OCI-LY3 (cell line): ENCODE measurements around the gene NAPA.

Experiments
- H2AFZ ChIP-seq: fragments of 200-600, 300-600 bp; shearing (Covaris generic); 2 replicates; pipeline ENCODE4 v1.6.0; 2014; ENCODE audit warnings: antibody characterized with exemption, low read depth, low read length
- H3K27ac ChIP-seq: fragments of 200-600, 300-600 bp; sonication (generic); 2 replicates; pipeline ENCODE4 v1.5.1; 2014; ENCODE audit warnings: mild to moderate bottlenecking, low read length, moderate library complexity, mixed read lengths
- H3K27me3 ChIP-seq: fragments of 200-600, 300-600 bp; sonication (generic); 2 replicates; pipeline ENCODE4 v1.6.1; 2014; ENCODE audit warnings: low read depth, low read length, mixed read lengths
- H3K36me3 ChIP-seq: fragments of 200-600, 300-600 bp; sonication (generic); replicated peaks from 2 replicates; pipeline ENCODE3; 2014; ENCODE audit warnings: low read depth, low read length, mixed read lengths
- H3K4me1 ChIP-seq: fragments of 300-600, 200-600 bp; sonication (generic); 2 replicates; pipeline ENCODE4 v1.6.1; 2014; ENCODE audit warnings: low read length, mixed read lengths
- H3K4me2 ChIP-seq: fragments of 200-600, 300-600 bp; sonication (generic); 2 replicates; pipeline ENCODE4 v1.6.1; 2014; ENCODE audit warnings: low read length, mixed read lengths
- H3K4me3 ChIP-seq: fragments of 300-600, 200-600 bp; sonication (generic); 2 replicates; pipeline ENCODE4 v1.5.1; 2014; ENCODE audit warnings: antibody characterized with exemption, mild to moderate bottlenecking, low read length, moderate library complexity
- H3K79me2 ChIP-seq: fragments of 300-600, 200-600 bp; shearing (Covaris generic); 2 replicates; pipeline ENCODE4 v1.6.1; 2014; ENCODE audit warnings: mild to moderate bottlenecking, low read length, mixed read lengths
- H3K9ac ChIP-seq: fragments of 300-600, 200-600 bp; shearing (Covaris generic); 2 replicates; pipeline ENCODE4 v1.6.0; 2014; ENCODE audit warnings: mild to moderate bottlenecking, low read length, moderate library complexity
- H3K9me3 ChIP-seq: fragments of 200-600, 300-600 bp; shearing (Covaris generic); 2 replicates; pipeline ENCODE4 v1.6.1; 2014; ENCODE audit warnings: low read length, mixed read lengths; ENCODE audit not compliant: insufficient read depth
- H4K20me1 ChIP-seq: fragments of 200-600, 300-600 bp; sonication (generic); 2 replicates; pipeline ENCODE4 v1.6.1; 2016; ENCODE audit warnings: low read length, mixed read lengths; ENCODE audit not compliant: insufficient read depth
- CTCF ChIP-seq: fragments of 200-600, 300-600 bp; sonication (generic); IDR thresholded peaks from 2 replicates; pipeline ENCODE4 v1.5.1; 2014; ENCODE audit warnings: antibody characterized with exemption, low read length, low read depth
- EZH2phosphoT487 ChIP-seq: fragments of 200-600 bp; shearing (Covaris generic); IDR thresholded peaks from 2 replicates; pipeline ENCODE4 v1.6.1; 2018; ENCODE audit warnings: antibody characterized with exemption, mixed run types, low read depth

Gene NAPA

GRCh38 chr19:47523473-47523872 lies 8.6 kb upstream of the NAPA start:
- no peak overlapping the region for H2AFZ ChIP-seq
- no peaks in the 10 kb centered on the region for H4K20me1 ChIP-seq
- H3K4me3 ChIP-seq = no peak overlapping the region
- H3K4me2 ChIP-seq = no peak overlapping the region
- H3K36me3 ChIP-seq = no peaks in the 10 kb centered on the region
- peaks cover 9% of the 10 kb centered on the region for H3K4me1 ChIP-seq
- H3K9me3 ChIP-seq = no peaks in the 10 kb centered on the region
- H3K27me3 ChIP-seq = peaks cover 55% of the 10 kb centered on the region
- no peak overlapping the region for H3K27ac ChIP-seq
- no peaks in the 10 kb centered on the region for H3K79me2 ChIP-seq
- H3K9ac ChIP-seq = no peak overlapping the region
- TF ChIP-seq EZH2phosphoT487 = no peak
- TF ChIP-seq CTCF = no peak

GRCh38 chr19:47521473-47522180 lies 6.8 kb upstream of the NAPA start:
- no peak for TF ChIP-seq EZH2phosphoT487
- TF ChIP-seq CTCF = no peak
- H3K36me3 ChIP-seq = no peaks in the 10 kb centered on the region

GRCh38 chr19:47520839-47521238 lies 6.0 kb upstream of the NAPA start:
- Histone ChIP-seq H3K27me3 (peaks cover 65% of the 10 kb centered on the region), H4K20me1 (no peaks in the 10 kb centered on the region), H3K79me2 (no peaks in the 10 kb centered on the region), H3K9ac (no peak overlapping the region), H3K4me2 (no peak overlapping the region), H3K36me3 (no peaks in the 10 kb centered on the region), H3K27ac (no peak overlapping the region), H3K9me3 (no peaks in the 10 kb centered on the region), H2AFZ (no peak overlapping the region), H3K4me1 (peaks cover 27% of the 10 kb centered on the region), H3K4me3 (no peak overlapping the region)
- TF ChIP-seq CTCF = no peak
- no peak for TF ChIP-seq EZH2phosphoT487

More at GRCh38 chr19:47521473-47522180, 6.8 kb upstream of the NAPA start:
- peaks cover 62% of the 10 kb centered on the region for H3K27me3 ChIP-seq
- no peak overlapping the region for H3K4me3 ChIP-seq
- no peaks in the 10 kb centered on the region for H3K79me2 ChIP-seq
- H3K9ac ChIP-seq = no peak overlapping the region
- no peaks in the 10 kb centered on the region for H4K20me1 ChIP-seq
- H3K27ac ChIP-seq = no peak overlapping the region
- H3K4me2 ChIP-seq = no peak overlapping the region
- no peaks in the 10 kb centered on the region for H3K9me3 ChIP-seq
- H2AFZ ChIP-seq = no peak overlapping the region
- H3K4me1 ChIP-seq = peaks cover 20% of the 10 kb centered on the region

GRCh38 chr19:47520343-47520806 lies 5.5 kb upstream of the NAPA start:
- Histone ChIP-seq H3K27me3 (peaks cover 65% of the 10 kb centered on the region), H3K9ac (no peak overlapping the region), H3K4me1 (peaks cover 28% of the 10 kb centered on the region), H2AFZ (no peak overlapping the region), H3K79me2 (no peaks in the 10 kb centered on the region), H4K20me1 (no peaks in the 10 kb centered on the region), H3K27ac (no peak overlapping the region), H3K4me3 (no peak overlapping the region), H3K36me3 (no peaks in the 10 kb centered on the region), H3K9me3 (no peaks in the 10 kb centered on the region), H3K4me2 (no peak overlapping the region)
- no peak for TF ChIP-seq CTCF
